Smooth muscle cell (in vitro differentiated cells): ENCODE data around the gene ATP6V1A. TPM values are rescaled to one million over a fixed set of nuclear protein-coding genes. Genes with fewer than 3 reads are reported as not detected.

Source experiments
- DNase-seq: peaks from one replicate; lab custom pipeline; 2025; ENCODE audit not compliant: unreplicated experiment; lab: John Stamatoyannopoulos, UW
- H2AFZ ChIP-seq: fragments of 200-600 bp; sonication (generic); 2 replicates; pipeline ENCODE4 v1.6.0; 2016; ENCODE audit warnings: antibody characterized with exemption, low read depth, mild to moderate bottlenecking
- H3F3A ChIP-seq: fragments of 200-600 bp; sonication (generic); 2 replicates; pipeline ENCODE4 v1.6.0; 2017; ENCODE audit warnings: antibody characterized with exemption, low read depth
- H3K27ac ChIP-seq: fragments of 200-600 bp; sonication (generic); 2 replicates; pipeline ENCODE4 v1.5.1; 2016; ENCODE audit warnings: low read depth, mild to moderate bottlenecking
- H3K27me3 ChIP-seq: fragments of 200-600 bp; sonication (generic); 2 replicates; pipeline ENCODE4 v1.6.1; 2016; ENCODE audit warnings: low read depth, mild to moderate bottlenecking
- H3K36me3 ChIP-seq: fragments of 200-600 bp; sonication (generic); 2 replicates; pipeline ENCODE4 v1.5.1; 2016; ENCODE audit warnings: low read depth
- H3K4me1 ChIP-seq: fragments of 200-600 bp; sonication (generic); 2 replicates; pipeline ENCODE4 v1.5.1; 2016; ENCODE audit warnings: low read depth
- H3K4me2 ChIP-seq: fragments of 200-600 bp; sonication (generic); 2 replicates; pipeline ENCODE4 v1.6.0; 2016; ENCODE audit warnings: mild to moderate bottlenecking
- H3K4me3 ChIP-seq: fragments of 200-600 bp; sonication (generic); 2 replicates; pipeline ENCODE4 v1.5.1; 2016; ENCODE audit warnings: mild to moderate bottlenecking
- H3K79me2 ChIP-seq: fragments of 200-600 bp; sonication (generic); 2 replicates; pipeline ENCODE4 v1.6.0; 2016; ENCODE audit warnings: low read depth, mild to moderate bottlenecking
- H3K9ac ChIP-seq: fragments of 200-600 bp; sonication (generic); 2 replicates; pipeline ENCODE4 v1.6.0; 2016; ENCODE audit warnings: low read depth
- H3K9me3 ChIP-seq: fragments of 200-600 bp; sonication (generic); replicated peaks from 2 replicates; pipeline ENCODE4 v1.5.1; 2016; ENCODE audit warnings: low read depth
- H4K20me1 ChIP-seq: fragments of 200-600 bp; sonication (generic); 2 replicates; pipeline ENCODE4 v1.6.0; 2016; ENCODE audit warnings: low read depth
- WGBS: methylation state at CpG from one replicate; pipeline ENCODE4 v1.1.7; 2016; ENCODE audit warnings: low lambda C conversion rate; 5-methylcytosine and 5-hydroxymethylcytosine counted together
- polyA plus RNA-seq: library from polyadenylated mRNA; unstranded; fragments of >200 nt; fragmentation: Nextera tagmentation; extraction: Ambion mirVana; gene quantifications from 2 replicates; pipeline ENCODE4 v1.2.1, GENCODE V29; 2016
- total RNA-seq: library from RNA; depleted of rRNA; stranded (reverse); fragments of >200 nt; gene quantifications from 2 replicates; pipeline ENCODE4 v1.2.3, GENCODE V29; 2014
- TF ChIP-seq, protein P1 (sequence below): fragments of 200-600 bp; sonication (generic); IDR thresholded peaks from 2 replicates; pipeline ENCODE4 v1.5.1; 2017; ENCODE audit warnings: borderline replicate concordance, mild to moderate bottlenecking, antibody characterized with exemption; ENCODE audit not compliant: insufficient read depth, poor library complexity, severe bottlenecking

ATP6V1A gene
- total and polyA plus RNA-seq, 2 experiments from 2014 or later: 38.7 to 41.7 TPM

DNA sequence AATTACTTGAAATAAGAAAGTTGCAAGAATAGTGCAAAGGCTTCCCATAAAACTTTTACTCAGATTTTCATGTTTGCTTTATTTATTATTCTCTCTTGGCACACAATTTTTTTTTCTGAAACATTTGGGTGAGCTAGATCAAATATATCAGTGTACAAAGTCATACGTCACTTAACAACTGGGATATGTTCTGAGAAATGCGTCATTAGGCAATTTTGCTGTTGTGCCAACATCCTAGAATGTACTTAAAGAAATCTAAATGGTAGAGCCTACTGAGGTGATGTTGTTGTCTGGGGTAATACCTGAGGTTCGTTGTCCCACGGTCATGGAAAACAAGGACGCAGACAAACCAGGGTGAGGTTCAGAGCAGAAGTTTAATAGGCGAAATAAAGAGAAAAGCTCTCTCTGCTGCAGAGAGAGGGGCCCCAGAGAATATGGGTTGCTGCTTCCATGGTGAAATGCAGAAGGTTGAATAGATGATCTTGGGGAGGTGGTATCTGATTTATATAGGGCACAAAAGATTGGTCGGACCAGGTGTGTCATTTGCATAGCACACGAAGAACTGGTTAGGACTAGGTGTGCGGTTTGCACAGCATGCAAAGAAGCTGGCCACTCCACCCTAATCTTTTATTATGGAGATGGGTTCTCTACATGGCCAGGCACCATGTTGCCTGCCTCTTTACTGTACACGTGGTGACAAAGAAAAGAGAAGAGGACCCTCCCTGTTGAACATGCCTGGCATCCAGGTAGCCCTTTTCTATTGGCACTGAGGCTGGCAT lies 82.9 kb downstream of the ATP6V1A start:
- Histone ChIP-seq H3K9ac (no peak overlapping the region), H3K27ac (no peak overlapping the region), H2AFZ (no peak overlapping the region), H3K4me1 (no peaks in the 10 kb centered on the region), H3K79me2 (no peaks in the 10 kb centered on the region), H3K4me3 (no peak overlapping the region), H3K9me3 (no peaks in the 10 kb centered on the region), H3K4me2 (no peak overlapping the region), H4K20me1 (no peaks in the 10 kb centered on the region), H3K27me3 (no peaks in the 10 kb centered on the region), H3K36me3 (no peaks in the 10 kb centered on the region), H3F3A (no peaks in the 10 kb centered on the region)
- WGBS: 86% methylated on average over 10 of the region's 10 CpGs
- TF ChIP-seq, protein P1, sequence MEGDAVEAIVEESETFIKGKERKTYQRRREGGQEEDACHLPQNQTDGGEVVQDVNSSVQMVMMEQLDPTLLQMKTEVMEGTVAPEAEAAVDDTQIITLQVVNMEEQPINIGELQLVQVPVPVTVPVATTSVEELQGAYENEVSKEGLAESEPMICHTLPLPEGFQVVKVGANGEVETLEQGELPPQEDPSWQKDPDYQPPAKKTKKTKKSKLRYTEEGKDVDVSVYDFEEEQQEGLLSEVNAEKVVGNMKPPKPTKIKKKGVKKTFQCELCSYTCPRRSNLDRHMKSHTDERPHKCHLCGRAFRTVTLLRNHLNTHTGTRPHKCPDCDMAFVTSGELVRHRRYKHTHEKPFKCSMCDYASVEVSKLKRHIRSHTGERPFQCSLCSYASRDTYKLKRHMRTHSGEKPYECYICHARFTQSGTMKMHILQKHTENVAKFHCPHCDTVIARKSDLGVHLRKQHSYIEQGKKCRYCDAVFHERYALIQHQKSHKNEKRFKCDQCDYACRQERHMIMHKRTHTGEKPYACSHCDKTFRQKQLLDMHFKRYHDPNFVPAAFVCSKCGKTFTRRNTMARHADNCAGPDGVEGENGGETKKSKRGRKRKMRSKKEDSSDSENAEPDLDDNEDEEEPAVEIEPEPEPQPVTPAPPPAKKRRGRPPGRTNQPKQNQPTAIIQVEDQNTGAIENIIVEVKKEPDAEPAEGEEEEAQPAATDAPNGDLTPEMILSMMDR: no peak
- DNase-seq: no peak

DNA sequence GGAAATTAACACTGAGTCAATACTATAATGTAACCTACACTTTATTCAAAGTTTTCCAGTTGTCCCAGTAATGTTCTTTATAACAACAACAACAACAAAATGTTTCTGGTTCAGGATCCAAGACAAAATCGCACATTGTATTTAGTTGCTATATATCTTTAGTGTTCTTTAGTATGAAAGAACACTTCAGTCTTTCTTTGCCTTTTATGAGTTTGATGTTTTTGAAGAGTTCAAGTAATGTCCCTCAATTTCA lies 84.2 kb downstream of the ATP6V1A start:
- Histone ChIP-seq H4K20me1 (no peaks in the 10 kb centered on the region), H3K79me2 (no peaks in the 10 kb centered on the region), H3F3A (no peaks in the 10 kb centered on the region), H3K4me1 (no peaks in the 10 kb centered on the region), H3K27me3 (no peaks in the 10 kb centered on the region), H2AFZ (no peak overlapping the region), H3K4me3 (no peak overlapping the region), H3K36me3 (no peaks in the 10 kb centered on the region), H3K4me2 (no peak overlapping the region), H3K9me3 (no peaks in the 10 kb centered on the region), H3K9ac (no peak overlapping the region), H3K27ac (no peak overlapping the region)
- WGBS: 0% methylated on average over 1 of the region's 1 CpG
- TF ChIP-seq, protein P1: no peak
- no peak for DNase-seq

DNA sequence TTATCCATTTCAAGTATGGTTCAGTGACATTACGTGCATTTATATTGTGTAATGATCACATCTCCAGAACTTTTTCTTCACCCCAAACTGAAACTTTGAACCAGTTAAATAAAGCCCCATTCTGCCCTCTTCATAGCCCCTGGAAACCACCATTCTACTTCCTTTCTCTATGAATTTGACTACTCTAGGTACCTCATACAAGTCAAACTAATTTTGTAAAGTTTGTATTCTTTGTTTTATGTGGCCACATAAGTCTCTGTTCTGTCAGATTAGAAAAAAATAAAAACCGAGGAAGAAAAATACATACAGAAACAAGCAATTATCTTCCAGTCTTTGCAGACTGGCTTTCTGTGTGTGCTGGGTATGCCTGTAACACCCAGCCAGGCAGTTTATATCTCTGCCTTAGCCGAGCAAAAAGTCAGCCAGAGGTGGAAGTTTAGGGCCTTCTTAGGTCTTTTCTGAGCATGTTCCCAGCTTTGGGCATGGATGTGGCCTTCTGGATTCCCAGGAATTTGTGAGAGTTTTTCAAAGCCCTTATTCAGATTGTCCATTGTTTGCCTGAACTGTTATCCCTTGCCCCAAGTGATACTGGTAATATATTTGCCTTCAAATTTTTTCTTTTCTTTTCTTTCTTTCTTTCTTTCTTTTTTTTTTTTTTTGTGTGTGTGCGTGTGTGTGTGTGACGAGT lies 85.8 kb downstream of the ATP6V1A start:
- Histone ChIP-seq H3K4me2 (no peak overlapping the region), H4K20me1 (no peaks in the 10 kb centered on the region), H3K27me3 (no peaks in the 10 kb centered on the region), H3K4me3 (no peak overlapping the region), H2AFZ (peak overlapping the region; percentile 14), H3K27ac (no peak overlapping the region), H3K4me1 (no peaks in the 10 kb centered on the region), H3K9me3 (no peaks in the 10 kb centered on the region), H3K79me2 (no peaks in the 10 kb centered on the region), H3F3A (no peaks in the 10 kb centered on the region), H3K9ac (no peak overlapping the region), H3K36me3 (no peaks in the 10 kb centered on the region)
- no peak for DNase-seq
- TF ChIP-seq, protein P1: no peak
- WGBS: 81% methylated on average over 5 of the region's 5 CpGs

DNA sequence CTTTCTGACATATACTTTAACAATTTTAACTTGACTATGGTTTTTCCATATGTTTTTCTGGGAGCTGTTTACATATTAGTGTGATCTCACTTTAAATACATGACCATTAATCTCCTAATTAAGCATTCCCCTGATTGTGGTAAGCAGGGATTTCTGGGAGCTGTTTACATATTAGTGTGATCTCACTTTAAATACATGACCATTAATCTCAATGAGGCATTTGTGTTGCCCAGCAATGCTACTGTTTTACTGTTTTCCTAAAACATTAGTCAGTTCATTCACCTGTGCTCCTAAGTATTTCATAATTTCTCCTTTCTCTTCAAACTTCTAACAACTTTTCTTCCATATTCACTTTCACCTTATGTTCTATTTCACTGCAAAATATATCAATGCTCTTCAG lies 88.1 kb downstream of the ATP6V1A start:
- H2AFZ ChIP-seq: no peak overlapping the region
- no peaks in the 10 kb centered on the region for H4K20me1 ChIP-seq
- H3K4me1 ChIP-seq: peaks cover 7% of the 10 kb centered on the region
- TF ChIP-seq, protein P1: no peak
- H3K79me2 ChIP-seq: no peaks in the 10 kb centered on the region
- no peaks in the 10 kb centered on the region for H3F3A ChIP-seq
- no peak overlapping the region for H3K9ac ChIP-seq
- H3K36me3 ChIP-seq: no peaks in the 10 kb centered on the region
- H3K27ac ChIP-seq: no peak overlapping the region
- no peak overlapping the region for H3K4me2 ChIP-seq
- DNase-seq: no peak
- no peaks in the 10 kb centered on the region for H3K9me3 ChIP-seq
- H3K4me3 ChIP-seq: no peak overlapping the region
- H3K27me3 ChIP-seq: no peaks in the 10 kb centered on the region
